ENCODE measurements around the gene CYP27B1. TPM values are rescaled to one million over a fixed set of nuclear protein-coding genes. Genes with fewer than 3 reads are reported as not detected.
A peak's percentile ranks its signal among the peaks of the same experiment; 100 is the strongest.

Gene CYP27B1
- total RNA-seq, 2 experiments from 2014 or later = 3.3 to 4.3 TPM

GRCh38 chr12:57753756-57754337, 13.0 kb downstream of the CYP27B1 start:
- ChIA-PET CTCF (no interaction called here), POLR2A (interaction anchor here (1.0 to 1.4 kb wide), 3 partner anchors 9 to 18 kb away, joined by 3 to 5 read pairs (median 3); partner anchors contain the start of genes EEF1AKMT3, METTL1 and TSPAN31)
- peaks cover 61% of the 10 kb centered on the region for H3K4me1 Mint-ChIP-seq
- no peak for DNase-seq
- H3K4me3 Mint-ChIP-seq = peak overlapping the region; percentile 93
- peaks cover 35% of the 10 kb centered on the region for H3K36me3 Mint-ChIP-seq (ENCODE audit: low read depth)
- peaks cover 3% of the 10 kb centered on the region for H3K27me3 Mint-ChIP-seq
- H3K9me3 Mint-ChIP-seq = no peaks in the 10 kb centered on the region
- H3K27ac Mint-ChIP-seq = peak overlapping the region; percentile 81

- Mint-ChIP-seq H3K27ac (peak overlapping the region; percentile 74), H3K4me3 (peak overlapping the region; percentile 95), H3K27me3 (peaks cover 3% of the 10 kb centered on the region), H3K4me1 (peaks cover 57% of the 10 kb centered on the region), H3K9me3 (no peaks in the 10 kb centered on the region), H3K36me3 (ENCODE audit: low read depth) (peaks cover 37% of the 10 kb centered on the region)
- POLR2A ChIA-PET = interaction anchor here (0.9 to 1.3 kb wide), 8 partner anchors 11 to 1064 kb away, joined by 3 to 10 read pairs (median 3); partner anchors contain the start of genes EEF1AKMT3, METTL1, PTGES3 and SHMT2
- DNase-seq = no peak
- CTCF ChIA-PET = no interaction called here
Measured at GRCh38 chr12:57752668-57753000, 14.2 kb downstream of the CYP27B1 start.

GRCh38 chr12:57751788-57752667, 14.8 kb downstream of the CYP27B1 start, which contains the start of gene CDK4:
Gene CDK4 (minus strand): TSS chr12:57752310. CDS start chr12:57751717, 593 bp downstream.
- H3K4me1 Mint-ChIP-seq = peaks cover 58% of the 10 kb centered on the region
- H3K4me3 Mint-ChIP-seq = peak within 1 kb of the TSS; percentile 95
- ChIA-PET POLR2A (interaction anchor here (0.9 to 1.3 kb wide), 9 partner anchors 10 to 1064 kb away, joined by 3 to 10 read pairs (median 3); partner anchors contain the start of genes EEF1AKMT3, METTL1, PTGES3 and SHMT2), CTCF (interaction anchor here (0.8 kb wide), 2 partner anchors 11 to 30 kb away, joined by 3 read pairs; no protein-coding TSS in a partner anchor)
- H3K27me3 Mint-ChIP-seq = peaks cover 3% of the 10 kb centered on the region
- peak within 1 kb of the TSS; percentile 74 for H3K27ac Mint-ChIP-seq
- H3K9me3 Mint-ChIP-seq = no peaks in the 10 kb centered on the region
- peaks cover 40% of the 10 kb centered on the region for H3K36me3 Mint-ChIP-seq (ENCODE audit: low read depth)
- peak; percentile 99 for DNase-seq

GRCh38 chr12:57751432-57751787, 15.5 kb downstream of the CYP27B1 start:
- peak overlapping the region; percentile 74 for H3K27ac Mint-ChIP-seq
- peak overlapping the region; percentile 95 for H3K4me3 Mint-ChIP-seq
- CTCF ChIA-PET = interaction anchor here (0.8 kb wide), 1 partner anchor 30 kb away, joined by 3 read pairs; no protein-coding TSS in a partner anchor
- H3K36me3 Mint-ChIP-seq (ENCODE audit: low read depth) = peaks cover 42% of the 10 kb centered on the region
- no peaks in the 10 kb centered on the region for H3K9me3 Mint-ChIP-seq
- H3K27me3 Mint-ChIP-seq = peaks cover 3% of the 10 kb centered on the region
- POLR2A ChIA-PET = interaction anchor here (0.9 to 1.6 kb wide), 8 partner anchors 9 to 1063 kb away, joined by 3 to 10 read pairs (median 3); partner anchors contain the start of genes EEF1AKMT3, METTL1 and PTGES3
- DNase-seq = no peak
- peaks cover 56% of the 10 kb centered on the region for H3K4me1 Mint-ChIP-seq

- Mint-ChIP-seq H3K27me3 (peaks cover 3% of the 10 kb centered on the region), H3K9me3 (no peaks in the 10 kb centered on the region), H3K4me3 (peak overlapping the region; percentile 95), H3K27ac (peak overlapping the region; percentile 74), H3K36me3 (ENCODE audit: low read depth) (peaks cover 46% of the 10 kb centered on the region), H3K4me1 (peaks cover 58% of the 10 kb centered on the region)
- CTCF ChIA-PET = interaction anchor here (1.5 kb wide), 1 partner anchor 9 kb away, joined by 9 read pairs; no protein-coding TSS in a partner anchor
- no peak for DNase-seq
- POLR2A ChIA-PET = interaction anchor here (0.9 to 1.6 kb wide), 2 partner anchors 9 to 17 kb away, joined by 3 to 8 read pairs; no protein-coding TSS in a partner anchor
Measured at GRCh38 chr12:57750561-57751431, 16.1 kb downstream of the CYP27B1 start.

GRCh38 chr12:57749061-57749460, 17.8 kb downstream of the CYP27B1 start:
- POLR2A ChIA-PET = no interaction called here
- H3K27ac Mint-ChIP-seq = no peak overlapping the region
- CTCF ChIA-PET = interaction anchor here (1.2 kb wide), 1 partner anchor 8 kb away, joined by 5 read pairs; no protein-coding TSS in a partner anchor
- H3K4me1 Mint-ChIP-seq = peaks cover 66% of the 10 kb centered on the region
- H3K9me3 Mint-ChIP-seq = no peaks in the 10 kb centered on the region
- peaks cover 49% of the 10 kb centered on the region for H3K36me3 Mint-ChIP-seq (ENCODE audit: low read depth)
- H3K4me3 Mint-ChIP-seq = no peak overlapping the region
- no peak for DNase-seq
- H3K27me3 Mint-ChIP-seq = no peaks in the 10 kb centered on the region

- ChIA-PET CTCF (interaction anchor here (2.2 to 2.4 kb wide), 2 partner anchors 10 to 162 kb away, joined by 12 to 15 read pairs; no protein-coding TSS in a partner anchor), POLR2A (interaction anchor here (1.1 to 2.9 kb wide), 4 partner anchors 10 to 155 kb away, joined by 4 to 11 read pairs (median 6); partner anchors contain the start of genes EEF1AKMT3, MARCHF9, METTL1 and PIP4K2C)
- H3K27me3 Mint-ChIP-seq = no peaks in the 10 kb centered on the region
- H3K9me3 Mint-ChIP-seq = no peaks in the 10 kb centered on the region
- peaks cover 44% of the 10 kb centered on the region for H3K36me3 Mint-ChIP-seq (ENCODE audit: low read depth)
- peak overlapping the region; percentile 93 for H3K27ac Mint-ChIP-seq
- peak overlapping the region; percentile 77 for H3K4me3 Mint-ChIP-seq
- DNase-seq = no peak
- peaks cover 55% of the 10 kb centered on the region for H3K4me1 Mint-ChIP-seq
Measured at GRCh38 chr12:57746025-57746424, 20.9 kb downstream of the CYP27B1 start.

GRCh38 chr12:57745485-57745881, 21.4 kb downstream of the CYP27B1 start:
- ChIA-PET POLR2A (interaction anchor here (0.8 to 2.9 kb wide), 13 partner anchors 9 to 225 kb away, joined by 3 to 11 read pairs (median 5); partner anchors contain the start of genes DDIT3, EEF1AKMT3, MARCHF9 and METTL1), CTCF (interaction anchor here (2.2 to 2.4 kb wide), 3 partner anchors 11 to 162 kb away, joined by 8 to 15 read pairs (median 12); no protein-coding TSS in a partner anchor)
- peak overlapping the region; percentile 93 for H3K27ac Mint-ChIP-seq
- H3K4me3 Mint-ChIP-seq = peak overlapping the region; percentile 77
- DNase-seq = no peak
- H3K36me3 Mint-ChIP-seq (ENCODE audit: low read depth) = peaks cover 46% of the 10 kb centered on the region
- H3K27me3 Mint-ChIP-seq = no peaks in the 10 kb centered on the region
- no peaks in the 10 kb centered on the region for H3K9me3 Mint-ChIP-seq
- peaks cover 55% of the 10 kb centered on the region for H3K4me1 Mint-ChIP-seq

GRCh38 chr12:57744777-57745484, 21.9 kb downstream of the CYP27B1 start, which contains the start of gene TSPAN31:
Gene TSPAN31 (plus strand): TSS chr12:57745039. CDS start chr12:57745155, 116 bp downstream.
- H3K4me1 Mint-ChIP-seq = peaks cover 53% of the 10 kb centered on the region
- H3K9me3 Mint-ChIP-seq = no peaks in the 10 kb centered on the region
- POLR2A ChIA-PET = interaction anchor here (0.6 to 2.9 kb wide), 18 partner anchors 9 to 284 kb away, joined by 3 to 11 read pairs (median 4); partner anchors contain the start of genes DDIT3, EEF1AKMT3, MARCHF9 and METTL1
- H3K27me3 Mint-ChIP-seq = no peaks in the 10 kb centered on the region
- H3K36me3 Mint-ChIP-seq (ENCODE audit: low read depth) = peaks cover 42% of the 10 kb centered on the region
- DNase-seq = peak; percentile 97
- CTCF ChIA-PET = interaction anchor here (1.1 to 2.4 kb wide), 4 partner anchors 12 to 161 kb away, joined by 3 to 15 read pairs (median 10); partner anchors contain the start of gene PIP4K2C
- peak within 1 kb of the TSS; percentile 93 for H3K27ac Mint-ChIP-seq
- peak within 1 kb of the TSS; percentile 77 for H3K4me3 Mint-ChIP-seq

- ChIA-PET POLR2A (interaction anchor here (0.6 to 2.9 kb wide), 17 partner anchors 10 to 284 kb away, joined by 3 to 11 read pairs (median 4); partner anchors contain the start of genes DDIT3, EEF1AKMT3, MARCHF9 and METTL1), CTCF (interaction anchor here (1.1 to 2.4 kb wide), 4 partner anchors 12 to 160 kb away, joined by 3 to 15 read pairs (median 10); partner anchors contain the start of gene PIP4K2C)
- Mint-ChIP-seq H3K4me3 (peak overlapping the region; percentile 77), H3K9me3 (no peaks in the 10 kb centered on the region), H3K36me3 (ENCODE audit: low read depth) (peaks cover 45% of the 10 kb centered on the region), H3K27me3 (no peaks in the 10 kb centered on the region), H3K4me1 (peaks cover 60% of the 10 kb centered on the region), H3K27ac (peak overlapping the region; percentile 93)
- peak; percentile 85 for DNase-seq
Measured at GRCh38 chr12:57744194-57744776, 22.6 kb downstream of the CYP27B1 start.
